NCI-H1436 treated with DMSO at 0.1 percent for 48 hours (cell line): Measurements from ENCODE around the gene ZEB2.

ENCODE experiments used
- DNase-seq: peaks from one replicate; lab custom pipeline; 2025; lab: John Stamatoyannopoulos, UW

The ZEB2 gene

GRCh38 chr2:144421606-144422510 is 98.1 kb downstream of the ZEB2 start:
- DNase-seq: no peak

GRCh38 chr2:144419218-144419617 is 100.7 kb downstream of the ZEB2 start:
- DNase-seq: no peak

- no peak for DNase-seq
These were observed 104.5 kb downstream of the ZEB2 start for GRCh38 chr2:144415386-144415785.

- no peak for DNase-seq
These were observed 105.5 kb downstream of the ZEB2 start for GRCh38 chr2:144414324-144414845.

- no peak for DNase-seq
These were observed 107.2 kb downstream of the ZEB2 start for GRCh38 chr2:144412709-144413108.

GRCh38 chr2:144411473-144411872 is 108.4 kb downstream of the ZEB2 start:
- no peak for DNase-seq

GRCh38 chr2:144409241-144409640 is 110.7 kb downstream of the ZEB2 start:
- DNase-seq: no peak

- no peak for DNase-seq
These were observed 112.7 kb downstream of the ZEB2 start for GRCh38 chr2:144407262-144407661.

GRCh38 chr2:144405982-144406788 is 113.7 kb downstream of the ZEB2 start:
- DNase-seq: no peak

- no peak for DNase-seq
These were observed 114.6 kb downstream of the ZEB2 start for GRCh38 chr2:144405321-144405720.

- no peak for DNase-seq
These were observed 115.2 kb downstream of the ZEB2 start for GRCh38 chr2:144404586-144405314.

GRCh38 chr2:144403933-144404332 is 116.0 kb downstream of the ZEB2 start:
- no peak for DNase-seq

- no peak for DNase-seq
These were observed 117.7 kb downstream of the ZEB2 start for GRCh38 chr2:144402251-144402650.

- DNase-seq: no peak
These were observed 118.9 kb downstream of the ZEB2 start for GRCh38 chr2:144401036-144401435.

GRCh38 chr2:144396318-144396717 is 123.6 kb downstream of the ZEB2 start:
- DNase-seq: no peak

GRCh38 chr2:144390424-144391020 is 129.4 kb downstream of the ZEB2 start:
- no peak for DNase-seq

- DNase-seq: no peak
These were observed 130.0 kb downstream of the ZEB2 start for GRCh38 chr2:144389930-144390311.

- DNase-seq: no peak
These were observed 130.6 kb downstream of the ZEB2 start for GRCh38 chr2:144389151-144389929.

- DNase-seq: no peak
These were observed 134.5 kb downstream of the ZEB2 start for GRCh38 chr2:144385381-144385780.

- no peak for DNase-seq
These were observed 136.3 kb downstream of the ZEB2 start for GRCh38 chr2:144383571-144384100.

GRCh38 chr2:144382849-144383248 is 137.1 kb downstream of the ZEB2 start:
- no peak for DNase-seq
